NCI-H748 treated with DMSO at 0.1 percent for 48 hours (cell line): Measurements from ENCODE around the gene POP7.
A peak's percentile ranks its signal among the peaks of the same experiment; 100 is the strongest.
"Not testable (repeated sequence)": the region's sequence is repeated elsewhere in the genome, so short reads cannot be mapped to it uniquely, and the experiment has no call there.

Experiments
- DNase-seq: peaks from one replicate; lab custom pipeline; 2025; lab: John Stamatoyannopoulos, UW

The POP7 gene

DNA sequence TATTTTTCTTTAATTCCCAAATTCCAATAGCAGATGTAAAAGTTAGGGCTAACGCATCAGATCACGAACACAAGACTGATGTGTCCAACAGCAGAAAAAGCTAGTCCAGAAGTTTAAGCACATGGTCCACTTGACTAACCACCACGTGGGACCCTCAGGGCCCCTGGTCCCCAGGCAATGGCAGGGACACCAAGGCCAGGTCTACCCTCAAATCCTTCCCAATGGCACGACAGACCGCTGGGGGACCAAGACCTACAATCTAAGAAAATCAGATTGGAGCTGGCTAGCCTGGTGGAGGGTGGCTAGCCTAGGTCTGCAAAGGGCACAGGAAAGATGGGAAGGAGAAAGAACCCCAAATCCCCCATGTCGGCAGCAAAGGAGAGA is 13.4 kb upstream of the POP7 start:
- DNase-seq = no peak

DNA sequence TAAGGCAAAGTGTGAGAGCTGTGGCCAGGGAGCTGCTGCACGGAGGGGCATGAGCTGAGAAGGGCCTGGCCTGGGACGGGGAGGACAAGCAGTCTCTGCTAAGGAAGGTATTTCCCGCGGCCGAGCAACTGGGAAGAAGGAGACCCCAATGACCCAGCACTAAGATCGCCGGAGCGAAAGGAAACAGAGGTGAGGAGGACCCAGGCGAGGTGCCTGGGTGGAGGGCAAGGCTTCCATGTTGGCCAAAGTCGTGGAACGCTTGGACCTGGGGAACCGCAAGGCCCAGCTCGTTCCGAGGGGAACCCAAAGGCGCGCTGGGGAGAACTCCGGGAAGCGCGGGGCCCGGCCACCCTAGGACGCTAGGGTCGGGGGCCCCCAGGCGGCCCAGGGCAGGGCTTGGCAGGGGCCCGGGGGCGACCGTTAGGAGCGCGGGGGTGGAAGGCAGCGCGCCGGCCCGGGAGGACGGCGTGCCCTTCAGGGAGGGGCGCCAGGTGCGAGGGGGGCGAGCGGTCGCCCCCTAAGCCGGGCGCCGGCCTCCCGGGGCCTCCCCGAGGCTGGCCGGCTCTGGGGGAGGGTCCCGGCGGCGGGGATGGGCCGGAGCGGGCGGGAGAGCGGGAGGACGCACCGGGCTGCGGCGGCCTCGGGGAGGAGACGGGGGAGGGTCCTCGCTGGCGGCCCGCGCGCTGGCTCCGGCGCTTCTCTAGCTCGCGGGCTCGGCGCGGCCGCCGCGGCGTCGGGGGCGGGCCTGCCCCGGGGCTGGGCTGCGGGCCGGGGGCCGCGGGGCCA is 12.4 kb upstream of the POP7 start:
- no peak for DNase-seq

DNA sequence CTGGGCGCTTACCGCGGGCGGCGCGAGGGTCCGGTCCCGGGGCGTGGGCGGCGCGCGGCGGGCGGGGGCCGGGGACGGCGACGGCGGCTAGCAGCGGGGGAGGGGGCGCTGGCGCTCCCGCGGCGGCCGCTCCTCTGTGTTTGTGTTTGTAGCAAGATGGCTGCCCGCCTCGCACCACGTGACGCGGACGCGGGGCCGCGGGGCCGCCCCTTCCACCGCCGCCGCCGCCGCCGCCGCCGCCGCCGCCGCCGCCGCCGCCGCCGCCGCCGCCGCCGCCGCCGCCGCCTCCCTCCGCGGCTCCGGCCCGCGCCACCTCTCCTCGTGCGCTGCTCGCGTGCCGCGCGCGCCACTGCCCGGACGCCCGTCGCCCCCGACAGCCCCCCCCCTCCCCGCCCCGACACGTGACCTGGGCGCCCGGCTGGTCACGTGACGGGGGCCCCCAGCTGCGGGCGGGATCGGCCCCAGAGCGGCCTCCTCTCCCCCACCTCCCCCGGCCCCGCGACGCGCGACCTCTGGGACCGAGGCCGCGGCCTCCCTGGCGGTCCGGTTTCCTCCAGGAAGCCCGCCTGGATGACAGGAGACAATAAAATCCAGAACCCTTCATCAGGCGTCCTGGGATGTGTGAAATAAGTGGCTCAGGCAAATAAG is 11.7 kb upstream of the POP7 start, which contains the start of gene GIGYF1:
Gene GIGYF1, minus strand, starts transcription at position 153 of the 648 bp plus-strand sequence. CDS start 6,012 bp downstream, outside the sequence.
- DNase-seq = peak; percentile 47

DNA sequence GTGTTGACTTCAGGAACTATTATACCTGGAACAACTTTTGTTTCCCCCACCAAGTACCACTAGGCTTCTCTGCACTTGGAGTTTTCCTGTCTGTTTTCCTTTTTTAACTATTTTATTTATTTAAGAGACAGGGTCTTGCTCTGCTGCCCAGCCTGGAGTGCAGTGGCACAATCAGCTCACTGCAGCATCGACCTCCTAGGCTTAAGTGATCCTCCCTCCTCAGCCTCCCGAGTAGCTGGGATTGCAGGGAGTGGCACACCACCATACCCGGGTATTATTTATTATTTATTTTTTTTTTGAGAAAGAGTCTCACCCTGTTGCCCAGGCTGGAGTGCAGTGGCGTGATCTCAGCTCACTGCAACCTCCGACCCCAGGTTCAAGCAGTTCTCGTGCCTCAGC is 9.8 kb upstream of the POP7 start:
- no peak for DNase-seq

DNA sequence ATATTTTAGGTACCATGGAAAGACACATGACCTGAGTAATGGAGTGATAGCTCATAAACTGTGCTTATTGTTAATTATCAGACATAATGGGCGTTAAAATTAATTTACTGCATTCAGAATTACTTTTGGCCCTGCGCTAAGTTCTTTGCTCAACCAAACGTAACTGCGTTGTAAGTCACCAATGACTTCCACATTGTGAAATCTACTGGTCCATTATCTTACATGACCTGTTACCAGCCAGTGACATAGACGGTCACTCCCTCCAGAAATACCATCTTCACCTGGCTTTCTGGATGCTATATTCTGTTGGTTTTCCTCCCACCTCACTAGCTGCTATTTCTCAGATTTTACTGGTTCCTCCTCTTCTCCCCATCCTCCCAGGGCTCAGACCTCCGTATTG is 6.9 kb upstream of the POP7 start:
- DNase-seq = no peak

DNA sequence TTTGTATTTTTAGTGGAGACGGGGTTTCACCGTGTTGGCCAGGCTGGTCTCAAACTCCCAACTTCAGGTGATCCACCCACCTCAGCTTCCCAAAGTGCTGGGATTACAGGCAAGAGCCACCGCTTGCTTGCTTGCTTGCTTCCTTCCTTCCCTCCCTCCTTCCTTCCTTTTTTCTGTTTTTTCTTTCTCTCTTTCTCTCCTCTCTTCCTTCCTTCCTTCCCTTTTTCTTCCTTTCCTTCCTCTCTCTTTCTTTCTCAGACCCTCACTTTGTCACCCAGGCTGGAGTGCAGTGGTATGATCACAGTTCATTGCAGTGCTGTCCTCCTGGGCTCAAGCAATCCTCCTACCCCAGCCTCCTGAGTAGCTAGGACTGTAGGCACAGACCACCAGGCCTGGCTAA is 4.8 kb upstream of the POP7 start:
- DNase-seq = not testable (repeated sequence)

DNA sequence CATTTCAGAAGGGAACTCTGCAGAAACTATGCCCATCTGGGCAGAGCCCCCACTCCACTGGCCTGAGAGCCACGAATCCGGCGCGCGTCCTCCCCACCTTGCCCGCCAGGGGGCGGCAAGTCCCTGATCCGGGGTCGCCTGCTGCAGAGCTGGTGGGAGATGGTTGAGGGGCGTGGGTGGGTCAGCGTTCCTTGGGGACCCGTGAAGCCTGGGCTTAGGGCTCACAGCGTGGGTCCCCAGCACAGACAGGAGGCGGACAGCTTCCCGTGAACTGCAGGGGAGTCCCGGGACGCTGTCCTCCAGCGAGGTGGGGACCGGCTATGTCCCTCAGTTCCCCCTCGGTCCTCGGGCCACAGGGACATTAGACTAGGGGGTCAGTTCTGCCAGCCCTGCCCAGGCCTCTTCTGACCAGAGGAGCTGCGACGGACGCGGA is 585 bp upstream of the POP7 start:
- DNase-seq = peak; percentile 46

DNA sequence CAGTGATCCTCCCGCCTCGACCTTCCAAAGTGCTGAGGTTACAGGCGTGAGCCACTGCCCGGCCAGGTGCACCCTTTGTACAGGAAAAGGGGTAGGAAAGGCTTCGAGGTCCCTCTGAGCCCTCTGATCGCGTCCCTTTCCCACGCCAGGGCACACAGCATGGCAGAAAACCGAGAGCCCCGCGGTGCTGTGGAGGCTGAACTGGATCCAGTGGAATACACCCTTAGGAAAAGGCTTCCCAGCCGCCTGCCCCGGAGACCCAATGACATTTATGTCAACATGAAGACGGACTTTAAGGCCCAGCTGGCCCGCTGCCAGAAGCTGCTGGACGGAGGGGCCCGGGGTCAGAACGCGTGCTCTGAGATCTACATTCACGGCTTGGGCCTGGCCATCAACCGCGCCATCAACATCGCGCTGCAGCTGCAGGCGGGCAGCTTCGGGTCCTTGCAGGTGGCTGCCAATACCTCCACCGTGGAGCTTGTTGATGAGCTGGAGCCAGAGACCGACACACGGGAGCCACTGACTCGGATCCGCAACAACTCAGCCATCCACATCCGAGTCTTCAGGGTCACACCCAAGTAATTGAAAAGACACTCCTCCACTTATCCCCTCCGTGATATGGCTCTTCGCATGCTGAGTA is 871 bp downstream of the POP7 start:
- DNase-seq = no peak

DNA sequence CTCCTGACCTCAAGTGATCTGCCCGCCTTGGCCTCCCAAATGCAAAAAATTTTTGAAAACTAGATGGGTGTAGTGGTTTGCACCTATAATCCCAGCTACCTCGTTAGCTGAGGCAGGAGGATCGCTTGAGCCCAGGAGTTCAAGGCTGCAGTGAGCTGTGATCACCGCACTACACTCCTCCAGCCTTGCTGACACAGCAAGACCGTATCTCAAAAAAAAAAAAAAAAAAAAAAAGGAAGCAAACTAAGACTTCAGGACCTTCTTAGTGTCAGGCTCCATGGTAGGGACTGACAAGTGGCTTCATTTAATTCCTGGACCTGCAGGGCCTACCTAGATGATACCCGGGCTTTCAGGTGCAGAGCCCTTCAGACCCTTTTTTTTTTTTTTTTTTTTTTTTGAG is 2.5 kb downstream of the POP7 start:
- no peak for DNase-seq

DNA sequence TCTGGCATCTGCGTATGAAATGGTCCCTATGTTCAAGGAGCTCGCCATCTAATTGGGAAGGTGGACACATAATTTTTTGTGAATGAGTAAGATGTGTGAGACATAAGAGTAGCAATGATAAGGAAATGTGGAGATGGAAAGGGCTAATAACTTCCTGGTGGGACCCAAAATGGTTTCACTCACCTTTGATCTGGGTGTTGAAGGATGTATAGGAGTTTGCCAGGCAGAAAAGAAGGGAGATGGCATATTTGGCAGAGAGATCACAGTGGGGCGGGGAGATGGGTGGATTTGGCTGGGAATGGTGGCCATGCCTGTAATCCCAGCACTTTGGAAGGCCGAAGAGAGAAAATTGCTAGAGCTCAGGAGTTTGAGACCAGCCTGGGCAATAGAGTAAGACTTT is 4.5 kb downstream of the POP7 start:
- DNase-seq = no peak

DNA sequence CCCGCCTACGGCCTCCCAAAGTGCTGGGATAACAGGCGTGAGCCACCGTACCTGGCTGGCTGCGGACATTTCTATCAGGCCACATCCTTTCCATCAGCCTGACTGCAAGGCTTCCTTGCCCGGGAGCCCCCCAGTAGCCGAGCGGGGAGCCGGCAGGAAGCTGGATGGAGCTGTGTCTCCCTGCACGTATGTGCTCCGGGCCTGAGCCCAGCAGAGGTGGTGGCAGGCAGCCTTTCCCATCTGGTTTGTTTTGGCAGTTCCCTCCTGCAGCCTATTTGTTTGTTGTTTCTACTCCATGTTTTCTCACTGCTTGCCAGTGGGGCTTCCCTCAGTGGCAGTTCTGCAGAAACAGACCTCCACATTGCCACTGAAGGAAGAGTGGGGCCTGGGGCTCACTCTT is 5.4 kb downstream of the POP7 start:
- no peak for DNase-seq

DNA sequence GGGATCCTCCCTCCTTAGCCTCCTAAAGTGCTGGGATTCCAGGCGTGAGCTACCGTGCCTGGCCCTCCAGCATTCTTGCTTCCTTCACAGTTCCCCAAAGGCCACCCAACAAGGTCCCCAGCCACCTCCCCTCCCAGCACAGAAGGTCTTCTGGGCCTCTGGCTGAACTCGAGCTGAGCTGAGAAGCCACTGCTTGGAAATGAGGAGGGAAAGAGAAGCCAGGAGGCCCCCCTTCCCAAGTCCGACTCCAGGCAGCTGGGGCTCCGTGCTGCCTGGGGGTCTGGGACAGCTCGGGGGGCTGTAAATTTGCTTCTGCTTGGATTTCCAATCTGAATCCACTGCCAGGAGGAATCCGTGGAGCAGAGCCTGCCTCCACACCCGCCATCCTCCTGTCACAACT is 8.8 kb downstream of the POP7 start:
- no peak for DNase-seq

DNA sequence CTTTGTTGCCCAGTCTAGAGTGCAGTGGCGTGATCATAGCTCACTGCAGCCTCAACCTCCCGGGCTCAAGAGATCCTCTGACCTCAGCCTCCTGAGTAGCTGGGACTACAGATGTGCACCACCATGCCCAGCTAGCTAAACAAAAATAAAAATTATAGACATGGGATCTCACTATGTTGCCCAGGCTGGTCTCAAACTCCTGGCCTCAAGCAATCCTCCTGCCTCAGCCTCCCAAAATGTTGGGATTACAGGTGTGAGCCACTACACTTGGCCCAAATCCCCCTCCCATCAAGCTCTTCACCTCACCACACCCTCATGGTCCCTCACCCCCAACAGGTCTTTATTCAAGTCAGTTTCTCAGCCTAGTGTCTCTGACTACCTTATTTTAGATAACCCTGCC is 11.2 kb downstream of the POP7 start:
- not testable (repeated sequence) for DNase-seq

DNA sequence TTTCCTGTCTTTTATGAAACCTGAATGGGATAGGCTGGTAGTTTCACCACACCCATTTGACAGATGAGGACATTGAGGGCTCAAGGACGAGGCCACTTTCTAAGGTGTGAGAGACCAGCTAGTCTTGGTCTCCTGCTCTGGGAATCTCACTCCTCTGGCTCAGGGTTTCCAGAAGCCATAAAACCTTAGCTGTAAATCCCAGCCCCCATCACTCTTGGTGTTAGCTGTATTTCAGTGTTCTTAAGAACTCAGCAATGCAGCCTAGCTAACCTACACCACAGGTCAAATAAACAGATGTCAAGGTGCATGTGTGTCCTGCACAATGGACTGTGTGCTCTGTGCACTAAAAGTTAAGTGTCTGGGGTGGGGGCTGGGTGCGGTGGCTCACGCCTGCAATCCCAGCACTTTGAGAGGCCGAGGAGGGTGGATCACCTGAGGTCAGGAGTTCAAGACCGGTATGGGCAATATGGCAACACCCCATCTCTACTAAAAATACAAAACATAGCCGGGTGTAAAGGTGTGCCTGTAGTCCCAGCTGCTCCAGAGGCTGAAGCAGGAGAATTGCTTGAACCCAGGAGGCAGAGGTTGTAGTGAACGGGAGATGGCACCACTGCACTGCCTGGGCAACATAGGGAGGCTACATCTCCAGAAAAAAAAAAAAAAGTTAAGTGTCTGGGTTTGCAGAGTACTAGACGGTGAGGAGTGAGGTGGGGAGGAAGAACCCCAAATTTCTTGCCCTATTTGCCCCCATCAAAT is 13.8 kb downstream of the POP7 start:
- DNase-seq = no peak

DNA sequence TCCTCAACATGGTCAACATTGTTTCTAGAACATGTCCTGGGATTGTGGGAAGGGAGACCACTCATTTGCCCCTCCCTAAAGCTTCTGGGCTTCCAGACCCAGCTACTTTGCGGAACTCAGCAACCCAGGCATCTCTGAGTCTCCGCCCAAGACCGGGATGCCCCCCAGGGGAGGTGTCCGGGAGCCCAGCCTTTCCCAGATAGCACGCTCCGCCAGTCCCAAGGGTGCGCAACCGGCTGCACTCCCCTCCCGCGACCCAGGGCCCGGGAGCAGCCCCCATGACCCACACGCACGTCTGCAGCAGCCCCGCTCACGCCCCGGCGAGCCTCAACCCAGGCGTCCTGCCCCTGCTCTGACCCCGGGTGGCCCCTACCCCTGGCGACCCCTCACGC is 14.4 kb downstream of the POP7 start, which contains the start of gene EPO:
Gene EPO, plus strand, starts transcription at position 190 of the 392 bp plus-strand sequence. CDS start 513 bp downstream, outside the sequence.
- DNase-seq = no peak

DNA sequence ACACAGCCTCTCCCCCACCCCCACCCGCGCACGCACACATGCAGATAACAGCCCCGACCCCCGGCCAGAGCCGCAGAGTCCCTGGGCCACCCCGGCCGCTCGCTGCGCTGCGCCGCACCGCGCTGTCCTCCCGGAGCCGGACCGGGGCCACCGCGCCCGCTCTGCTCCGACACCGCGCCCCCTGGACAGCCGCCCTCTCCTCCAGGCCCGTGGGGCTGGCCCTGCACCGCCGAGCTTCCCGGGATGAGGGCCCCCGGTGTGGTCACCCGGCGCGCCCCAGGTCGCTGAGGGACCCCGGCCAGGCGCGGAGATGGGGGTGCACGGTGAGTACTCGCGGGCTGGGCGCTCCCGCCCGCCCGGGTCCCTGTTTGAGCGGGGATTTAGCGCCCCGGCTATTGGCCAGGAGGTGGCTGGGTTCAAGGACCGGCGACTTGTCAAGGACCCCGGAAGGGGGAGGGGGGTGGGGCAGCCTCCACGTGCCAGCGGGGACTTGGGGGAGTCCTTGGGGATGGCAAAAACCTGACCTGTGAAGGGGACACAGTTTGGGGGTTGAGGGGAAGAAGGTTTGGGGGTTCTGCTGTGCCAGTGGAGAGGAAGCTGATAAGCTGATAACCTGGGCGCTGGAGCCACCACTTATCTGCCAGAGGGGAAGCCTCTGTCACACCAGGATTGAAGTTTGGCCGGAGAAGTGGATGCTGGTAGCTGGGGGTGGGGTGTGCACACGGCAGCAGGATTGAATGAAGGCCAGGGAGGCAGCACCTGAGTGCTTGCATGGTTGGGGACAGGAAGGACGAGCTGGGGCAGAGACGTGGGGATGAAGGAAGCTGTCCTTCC is 15.0 kb downstream of the POP7 start:
- no peak for DNase-seq

DNA sequence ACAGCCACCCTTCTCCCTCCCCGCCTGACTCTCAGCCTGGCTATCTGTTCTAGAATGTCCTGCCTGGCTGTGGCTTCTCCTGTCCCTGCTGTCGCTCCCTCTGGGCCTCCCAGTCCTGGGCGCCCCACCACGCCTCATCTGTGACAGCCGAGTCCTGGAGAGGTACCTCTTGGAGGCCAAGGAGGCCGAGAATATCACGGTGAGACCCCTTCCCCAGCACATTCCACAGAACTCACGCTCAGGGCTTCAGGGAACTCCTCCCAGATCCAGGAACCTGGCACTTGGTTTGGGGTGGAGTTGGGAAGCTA is 15.5 kb downstream of the POP7 start:
- no peak for DNase-seq

DNA sequence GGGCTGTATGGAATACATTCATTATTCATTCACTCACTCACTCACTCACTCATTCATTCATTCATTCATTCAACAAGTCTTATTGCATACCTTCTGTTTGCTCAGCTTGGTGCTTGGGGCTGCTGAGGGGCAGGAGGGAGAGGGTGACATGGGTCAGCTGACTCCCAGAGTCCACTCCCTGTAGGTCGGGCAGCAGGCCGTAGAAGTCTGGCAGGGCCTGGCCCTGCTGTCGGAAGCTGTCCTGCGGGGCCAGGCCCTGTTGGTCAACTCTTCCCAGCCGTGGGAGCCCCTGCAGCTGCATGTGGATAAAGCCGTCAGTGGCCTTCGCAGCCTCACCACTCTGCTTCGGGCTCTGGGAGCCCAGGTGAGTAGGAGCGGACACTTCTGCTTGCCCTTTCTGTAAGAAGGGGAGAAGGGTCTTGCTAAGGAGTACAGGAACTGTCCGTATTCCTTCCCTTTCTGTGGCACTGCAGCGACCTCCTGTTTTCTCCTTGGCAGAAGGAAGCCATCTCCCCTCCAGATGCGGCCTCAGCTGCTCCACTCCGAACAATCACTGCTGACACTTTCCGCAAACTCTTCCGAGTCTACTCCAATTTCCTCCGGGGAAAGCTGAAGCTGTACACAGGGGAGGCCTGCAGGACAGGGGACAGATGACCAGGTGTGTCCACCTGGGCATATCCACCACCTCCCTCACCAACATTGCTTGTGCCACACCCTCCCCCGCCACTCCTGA is 16.7 kb downstream of the POP7 start:
- DNase-seq = no peak

DNA sequence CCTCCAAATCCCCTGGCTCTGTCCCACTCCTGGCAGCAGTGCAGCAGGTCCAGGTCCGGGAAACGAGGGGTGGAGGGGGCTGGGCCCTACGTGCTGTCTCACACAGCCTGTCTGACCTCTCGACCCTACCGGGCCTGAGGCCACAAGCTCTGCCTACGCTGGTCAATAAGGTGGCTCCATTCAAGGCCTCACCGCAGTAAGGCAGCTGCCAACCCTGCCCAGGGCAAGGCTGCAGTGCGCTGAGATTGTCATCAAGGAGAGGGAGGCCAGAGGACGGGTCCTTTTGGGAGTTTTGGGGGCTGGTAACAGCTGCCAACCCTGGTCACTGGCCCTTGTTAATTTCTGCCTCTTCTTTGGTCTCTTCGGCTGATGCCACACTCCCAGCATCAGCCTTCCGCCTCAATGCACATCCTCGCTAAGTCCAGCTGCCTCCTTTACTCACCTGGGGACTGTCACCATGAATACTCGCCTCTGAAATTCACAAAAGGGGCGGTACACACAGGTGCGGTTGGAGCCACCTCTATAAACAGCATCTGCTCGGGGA is 17.9 kb downstream of the POP7 start:
- no peak for DNase-seq

DNA sequence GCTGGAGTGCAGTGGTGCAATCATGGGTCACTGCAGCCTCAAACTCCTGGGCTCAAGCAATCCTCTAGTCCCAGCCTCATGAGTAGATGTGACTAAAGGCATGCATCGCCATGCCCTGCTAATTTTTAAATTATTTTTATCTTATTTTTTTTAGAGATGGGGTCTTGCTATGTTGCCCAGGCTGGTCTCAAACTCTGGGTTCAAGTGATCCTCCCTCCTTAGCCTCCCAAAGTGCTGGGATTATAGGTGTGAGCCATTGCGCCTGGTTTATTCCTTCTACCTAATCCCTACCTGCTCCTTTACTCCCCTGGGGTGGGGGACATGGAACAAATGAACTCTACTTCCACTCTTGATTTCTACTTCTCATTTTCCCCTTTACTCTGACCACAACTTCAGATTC is 18.4 kb downstream of the POP7 start:
- not testable (repeated sequence) for DNase-seq
